EH (cell line): ENCODE measurements around the gene CCNL2.
A peak's percentile ranks its signal among the peaks of the same experiment; 100 is the strongest.
"Not testable (repeated sequence)": the region's sequence is repeated elsewhere in the genome, so short reads cannot be mapped to it uniquely, and the experiment has no call there.

Experiments used
- DNase-seq: peaks from one replicate; pipeline ENCODE4 v3.0.0-alpha.2; 2015; ENCODE audit warnings: low read depth

The CCNL2 gene

GRCh38 chr1:1419813-1420653 is 20.9 kb upstream of the CCNL2 start:
- peak; percentile 17 for DNase-seq

- DNase-seq, result no peak
Observed at GRCh38 chr1:1419363-1419812, 20.3 kb upstream of the CCNL2 start.

GRCh38 chr1:1418464-1419362 is 19.6 kb upstream of the CCNL2 start:
- DNase-seq, result no peak

GRCh38 chr1:1417825-1418463 is 18.8 kb upstream of the CCNL2 start:
- DNase-seq, result not testable (repeated sequence)

GRCh38 chr1:1417396-1417795 is 18.3 kb upstream of the CCNL2 start:
- not testable (repeated sequence) for DNase-seq

- no peak for DNase-seq
Observed at GRCh38 chr1:1415751-1416150, 16.6 kb upstream of the CCNL2 start.

GRCh38 chr1:1412311-1412902 is 13.3 kb upstream of the CCNL2 start:
- not testable (repeated sequence) for DNase-seq

GRCh38 chr1:1411626-1412025 is 12.5 kb upstream of the CCNL2 start:
- no peak for DNase-seq

- not testable (repeated sequence) for DNase-seq
Observed at GRCh38 chr1:1410238-1410637, 11.1 kb upstream of the CCNL2 start.

GRCh38 chr1:1407636-1408318 is 8.6 kb upstream of the CCNL2 start:
- peak; percentile 49 for DNase-seq

GRCh38 chr1:1406821-1407635 is 7.9 kb upstream of the CCNL2 start, which contains the start of gene MRPL20:
MRPL20 (minus strand) TSS chr1:1407293; CDS start chr1:1407217, 76 bp downstream.
- peak; percentile 92 for DNase-seq

- no peak for DNase-seq
Observed at GRCh38 chr1:1406101-1406820, 7.1 kb upstream of the CCNL2 start.

GRCh38 chr1:1403653-1404052 is 4.5 kb upstream of the CCNL2 start:
- DNase-seq, result no peak

GRCh38 chr1:1402901-1403392 is 3.8 kb upstream of the CCNL2 start:
- not testable (repeated sequence) for DNase-seq

- peak; percentile 55 for DNase-seq
Observed at GRCh38 chr1:1402072-1402900, 3.2 kb upstream of the CCNL2 start.

- no peak for DNase-seq
Observed at GRCh38 chr1:1401457-1402010, 2.4 kb upstream of the CCNL2 start.

GRCh38 chr1:1400576-1401456 is 1.7 kb upstream of the CCNL2 start:
- DNase-seq, result no peak
